ENCODE measurements around the gene LDAH.

Gene LDAH

DNA sequence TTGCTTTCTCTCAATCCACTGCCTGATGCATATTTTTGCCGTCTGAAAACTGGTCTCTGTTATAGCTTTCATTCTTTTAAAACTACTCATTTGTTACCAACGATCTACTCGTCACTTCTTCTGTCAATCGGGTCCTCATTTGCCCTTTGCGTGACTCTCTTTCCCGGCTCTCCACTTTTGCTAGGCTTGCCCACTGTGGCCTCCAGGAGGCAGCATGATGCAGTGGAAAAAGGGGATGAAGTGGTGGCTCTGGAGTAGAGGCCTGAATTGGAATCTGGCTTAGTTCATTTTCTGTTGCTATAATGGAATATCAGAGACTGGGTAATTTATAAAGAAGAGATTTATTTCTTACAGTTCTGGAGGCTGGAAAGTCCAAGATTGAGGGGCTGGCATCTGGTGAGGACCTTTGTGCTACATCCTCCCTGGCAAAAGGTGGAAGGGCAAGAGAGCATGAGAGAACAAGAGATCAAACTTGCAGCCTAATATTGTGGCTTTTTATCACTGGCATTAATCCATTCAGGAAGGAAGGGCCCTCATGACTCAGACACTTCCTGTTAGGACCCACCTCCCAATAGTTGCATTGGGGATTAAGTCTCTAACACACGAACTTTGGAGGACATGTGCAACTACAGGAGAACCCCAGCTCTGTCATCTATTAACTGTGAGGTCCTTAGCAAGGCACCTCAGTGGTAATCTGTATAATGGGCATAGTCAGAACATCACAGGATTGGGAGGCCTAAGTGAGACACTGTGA is 140.6 kb downstream of the LDAH start:
- peak; percentile 45 for DNase-seq (ENCODE audit: low read depth, low spot score)

DNA sequence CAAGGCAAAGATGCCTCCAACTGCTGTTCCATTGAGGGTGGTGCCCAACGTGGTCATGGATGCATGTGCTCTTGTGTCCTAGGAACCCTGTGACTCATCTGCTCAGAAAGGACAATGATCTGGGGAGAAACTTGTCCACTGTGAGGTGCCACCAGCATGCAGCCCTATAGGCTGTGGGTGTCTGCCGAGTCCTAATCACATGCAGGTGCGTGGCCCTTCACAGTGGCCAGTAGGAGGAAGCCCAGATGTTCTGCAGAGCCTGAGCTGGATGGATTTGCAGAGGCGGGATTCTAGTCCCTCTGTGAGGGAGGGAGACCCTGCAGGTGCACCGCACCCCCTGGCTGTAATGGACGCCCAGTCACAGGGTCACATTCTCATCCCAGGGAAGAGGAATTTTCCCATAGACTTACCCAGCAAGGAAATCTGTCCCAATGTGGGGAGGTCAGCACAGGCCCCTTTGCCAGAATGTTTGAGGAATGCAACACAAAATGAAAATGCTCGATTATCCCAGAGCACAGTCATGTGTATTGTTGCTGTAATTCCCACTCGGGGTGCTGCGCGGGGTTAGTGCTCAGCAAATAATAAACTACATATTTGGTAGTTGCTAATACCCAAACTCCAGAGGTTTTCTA is 142.0 kb downstream of the LDAH start:
- DNase-seq (ENCODE audit: low read depth, low spot score), result no peak

DNA sequence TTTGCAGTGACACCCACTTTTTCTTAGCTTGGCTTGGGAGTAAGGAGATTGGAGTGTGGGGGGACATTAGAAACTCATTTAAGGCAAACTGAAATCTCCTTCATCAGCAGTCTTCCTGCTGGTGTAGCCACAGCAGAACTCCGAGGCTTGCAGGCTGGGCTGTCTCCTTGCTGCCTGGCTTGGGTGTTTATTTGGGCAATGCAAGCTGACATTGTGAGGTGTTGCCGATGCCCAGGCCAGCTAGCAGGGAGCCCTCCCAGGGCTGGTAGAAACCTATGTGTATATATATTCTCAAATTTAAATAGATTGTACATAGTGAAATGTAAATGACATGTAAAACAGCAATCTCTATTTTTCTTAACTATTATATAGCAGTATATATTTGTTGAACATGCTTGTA is 144.1 kb downstream of the LDAH start:
- no peak for DNase-seq (ENCODE audit: low read depth, low spot score)

DNA sequence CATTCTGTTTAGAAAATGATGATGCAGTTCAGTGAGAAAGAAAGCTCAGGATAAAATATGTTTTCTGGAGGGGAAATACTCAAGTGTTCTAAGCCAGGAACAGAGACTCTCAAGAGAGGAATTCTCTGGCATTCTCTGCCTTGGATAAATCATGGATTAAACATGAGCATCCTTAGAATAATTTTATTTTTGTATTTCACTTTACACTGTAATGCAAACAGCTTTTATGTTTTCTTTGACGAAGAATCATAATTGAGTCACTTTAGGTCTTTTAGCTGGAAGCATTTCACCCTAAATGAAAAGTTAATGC is 144.9 kb downstream of the LDAH start:
- no peak for DNase-seq (ENCODE audit: low read depth, low spot score)

DNA sequence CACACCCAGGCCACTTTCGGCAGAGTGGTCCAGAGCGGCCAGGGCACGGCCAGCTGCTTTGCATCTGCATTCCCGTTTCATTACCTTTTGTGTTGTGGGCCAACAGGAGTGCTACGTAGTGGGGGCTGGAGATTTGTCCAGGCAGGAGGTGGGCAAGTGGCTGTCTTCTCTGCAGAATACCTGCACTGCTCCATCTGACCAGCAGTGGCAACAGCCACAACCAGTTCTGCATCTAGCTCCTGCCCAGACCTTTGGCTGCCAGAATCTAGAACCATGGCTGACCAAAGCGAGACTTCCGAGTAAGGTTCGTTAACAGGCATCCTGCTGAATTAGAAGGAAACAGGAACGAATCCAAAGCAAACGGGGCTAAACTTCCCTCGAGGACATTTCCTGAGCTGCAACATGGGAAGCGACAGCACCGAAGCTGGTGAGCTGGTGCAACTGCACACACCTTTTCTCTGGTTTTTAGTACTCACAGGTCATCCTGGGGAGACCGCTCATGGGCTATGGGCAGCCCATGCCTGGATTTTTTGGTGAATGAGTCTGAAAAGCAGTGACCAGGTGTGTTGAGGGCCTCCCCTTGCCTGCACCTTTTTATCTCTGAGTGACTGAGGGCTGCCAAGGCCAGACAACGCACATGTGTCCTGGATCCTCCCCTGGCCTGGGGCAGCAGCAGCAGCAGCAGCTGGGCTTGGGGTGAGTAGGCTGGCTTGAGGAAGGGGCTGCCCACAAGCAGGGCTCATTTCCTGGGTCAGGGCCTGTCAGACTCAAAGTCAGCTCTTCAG is 145.4 kb downstream of the LDAH start:
- peak; percentile 55 for DNase-seq (ENCODE audit: low read depth, low spot score)

DNA sequence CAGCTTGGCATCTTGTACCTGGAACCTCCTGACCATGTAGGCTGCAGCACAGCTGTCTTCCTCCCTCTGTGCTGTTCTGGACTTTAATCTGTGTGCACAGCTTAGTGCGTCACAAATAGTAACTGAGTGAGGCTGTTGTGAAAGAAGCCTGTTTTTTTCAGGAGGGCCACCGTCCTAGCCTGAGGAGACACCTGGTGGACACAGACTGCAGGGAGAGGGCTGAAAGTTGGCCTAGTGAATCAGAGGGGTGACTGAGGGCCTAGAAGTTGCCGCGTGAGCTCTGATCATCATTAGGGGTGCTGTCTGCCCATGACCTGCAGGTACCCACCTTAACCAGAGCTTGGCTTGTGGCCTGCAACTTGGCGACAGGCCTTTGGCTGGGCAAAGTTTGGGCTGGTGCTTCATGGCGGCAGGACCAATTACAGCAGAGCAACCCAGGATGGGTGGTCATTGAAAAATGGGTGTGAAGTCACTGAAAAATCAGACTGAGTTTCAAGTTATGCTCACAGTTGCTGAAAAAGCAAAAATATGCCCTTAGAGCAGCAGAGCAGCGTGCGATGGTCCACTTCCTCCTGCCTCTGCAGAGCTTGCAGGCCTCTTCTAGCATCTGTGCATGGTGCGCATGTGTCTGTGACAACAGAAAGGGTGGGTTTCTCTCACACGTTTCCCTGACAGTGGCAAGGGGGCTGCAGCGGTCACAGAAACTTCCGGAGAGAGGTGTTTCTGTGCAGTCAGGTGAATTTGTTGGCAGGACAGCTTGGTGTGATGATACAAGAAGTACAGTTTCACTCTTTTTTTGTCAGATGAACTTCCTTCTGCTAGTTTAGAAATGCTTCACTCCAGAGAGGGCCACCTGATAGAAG is 146.3 kb downstream of the LDAH start:
- no peak for DNase-seq (ENCODE audit: low read depth, low spot score)

DNA sequence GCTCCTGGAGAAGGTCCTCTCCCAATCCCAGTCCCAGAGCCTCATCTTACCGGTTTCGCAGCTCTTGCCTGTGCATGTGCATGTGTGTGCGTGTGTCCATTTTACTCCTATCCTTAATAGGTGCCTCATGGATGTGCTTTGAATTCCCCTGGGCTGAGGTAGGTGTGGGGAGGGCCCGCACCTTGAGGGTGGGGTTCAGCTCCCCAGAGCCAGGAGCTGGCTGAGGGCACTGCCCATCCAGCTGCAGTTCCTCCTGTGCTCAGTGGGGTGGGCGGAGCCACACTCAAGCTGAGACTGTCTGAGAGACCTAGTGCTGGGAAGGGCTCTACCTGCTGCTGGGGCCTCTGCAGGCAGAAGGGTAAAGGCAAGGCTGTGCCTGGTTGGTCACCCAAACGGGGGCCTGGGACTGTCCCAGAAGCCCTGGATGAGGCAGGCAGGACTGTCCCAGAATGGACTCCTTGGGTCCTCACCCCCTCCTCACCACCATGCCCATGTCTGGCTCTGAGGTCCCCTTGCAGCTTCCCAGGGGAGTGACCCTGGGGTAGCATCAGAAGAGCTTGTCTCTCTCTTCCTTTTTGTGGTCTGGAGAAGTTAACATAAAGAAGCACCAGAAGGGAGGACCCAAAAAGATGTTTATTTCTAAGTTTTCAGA is 147.1 kb downstream of the LDAH start:
- peak; percentile 42 for DNase-seq (ENCODE audit: low read depth, low spot score)

DNA sequence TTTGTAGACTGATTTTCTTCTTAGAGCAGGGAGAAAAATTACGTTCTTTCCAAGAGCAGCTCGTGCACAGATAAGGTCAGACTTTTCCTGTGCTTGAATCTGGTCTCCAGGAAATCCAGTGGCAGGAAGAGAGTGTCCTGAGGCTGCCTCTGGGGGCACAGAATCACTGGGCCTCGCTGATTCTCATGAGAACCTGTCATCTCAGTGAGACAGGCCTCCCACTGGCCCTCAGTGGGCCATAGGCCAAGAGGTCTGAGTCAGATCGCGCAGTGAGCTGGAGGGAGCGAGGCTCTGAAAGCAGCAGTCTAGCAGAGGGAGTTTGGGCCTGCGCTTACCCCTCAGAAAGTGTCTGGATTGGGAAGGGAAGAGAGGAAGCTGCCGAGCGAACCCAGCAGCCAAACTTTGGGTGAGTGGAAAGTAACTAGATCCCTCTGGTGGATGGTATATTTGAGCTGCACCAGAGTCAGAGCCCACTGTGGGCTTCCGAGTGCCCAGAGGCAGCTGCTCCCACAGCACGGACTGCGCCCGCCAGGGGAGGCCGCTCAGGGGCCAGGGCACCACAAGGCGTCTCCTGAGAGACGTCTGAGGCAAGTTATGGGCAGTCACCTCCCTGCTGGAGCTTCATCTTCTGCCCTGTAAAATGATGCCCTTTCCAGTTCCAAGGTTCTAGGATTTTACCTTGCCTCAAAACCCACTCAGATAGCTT is 147.8 kb downstream of the LDAH start:
- DNase-seq (ENCODE audit: low read depth, low spot score), result no peak

DNA sequence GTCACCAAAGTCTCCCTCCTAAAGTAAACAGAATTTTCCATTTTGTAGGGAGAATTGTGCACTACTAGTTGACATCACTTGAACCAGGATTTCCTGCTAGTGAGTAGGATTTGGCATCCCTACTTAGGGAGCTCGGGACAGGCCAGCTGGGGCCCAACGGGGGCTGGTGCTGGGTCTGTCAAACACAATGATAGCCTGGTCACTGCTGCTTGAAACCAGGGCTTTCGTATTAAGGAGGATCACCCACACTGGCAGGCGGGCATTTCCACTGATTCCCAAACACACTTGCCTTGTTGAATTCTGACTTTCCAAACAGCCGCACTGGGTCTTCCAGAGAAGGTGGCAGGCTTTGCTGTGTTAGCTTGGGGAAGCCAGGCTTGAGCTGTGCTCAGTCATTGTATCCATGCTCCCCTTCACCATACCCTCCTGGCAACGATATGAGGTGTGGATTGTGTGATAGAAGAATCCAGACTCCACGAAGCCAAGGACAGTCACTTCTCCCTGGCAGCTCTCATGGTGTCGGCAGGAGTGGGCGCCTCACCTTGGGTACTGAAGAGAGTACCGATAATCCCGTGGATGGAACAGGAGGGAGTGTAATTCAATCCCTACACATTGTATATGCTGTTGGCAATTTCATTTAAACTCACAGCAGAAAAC is 148.5 kb downstream of the LDAH start:
- no peak for DNase-seq (ENCODE audit: low read depth, low spot score)

DNA sequence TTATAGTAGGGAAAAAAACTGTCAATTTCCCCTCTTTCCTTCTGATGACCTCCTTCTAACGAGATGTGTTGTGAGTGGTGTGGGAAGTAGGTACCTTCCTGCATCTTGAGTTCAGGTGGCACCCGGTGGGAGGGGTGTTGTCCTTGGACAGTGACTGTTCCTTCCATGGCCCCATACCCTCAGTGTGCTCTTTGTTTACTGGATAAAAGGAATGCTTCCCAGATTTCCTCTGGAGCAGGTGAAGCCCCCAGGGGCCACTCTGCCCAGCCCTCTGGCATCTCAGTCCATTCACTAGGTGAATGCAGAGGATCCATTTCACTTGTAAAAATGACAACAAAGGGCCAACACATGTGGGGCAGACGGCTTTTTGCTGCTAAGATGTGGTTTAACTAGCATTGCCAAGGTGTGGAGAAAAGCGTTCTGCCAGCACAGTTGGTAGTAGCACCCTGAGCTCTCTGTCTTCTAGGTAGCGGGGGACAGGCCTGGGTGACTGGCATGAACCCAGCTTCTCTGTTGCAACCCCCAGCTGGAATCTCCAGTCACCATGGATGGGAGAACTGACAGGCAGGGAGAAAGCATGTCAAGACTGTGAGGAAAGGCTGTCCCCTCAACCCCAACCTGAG is 149.1 kb downstream of the LDAH start:
- peak; percentile 59 for DNase-seq (ENCODE audit: low read depth, low spot score)

DNA sequence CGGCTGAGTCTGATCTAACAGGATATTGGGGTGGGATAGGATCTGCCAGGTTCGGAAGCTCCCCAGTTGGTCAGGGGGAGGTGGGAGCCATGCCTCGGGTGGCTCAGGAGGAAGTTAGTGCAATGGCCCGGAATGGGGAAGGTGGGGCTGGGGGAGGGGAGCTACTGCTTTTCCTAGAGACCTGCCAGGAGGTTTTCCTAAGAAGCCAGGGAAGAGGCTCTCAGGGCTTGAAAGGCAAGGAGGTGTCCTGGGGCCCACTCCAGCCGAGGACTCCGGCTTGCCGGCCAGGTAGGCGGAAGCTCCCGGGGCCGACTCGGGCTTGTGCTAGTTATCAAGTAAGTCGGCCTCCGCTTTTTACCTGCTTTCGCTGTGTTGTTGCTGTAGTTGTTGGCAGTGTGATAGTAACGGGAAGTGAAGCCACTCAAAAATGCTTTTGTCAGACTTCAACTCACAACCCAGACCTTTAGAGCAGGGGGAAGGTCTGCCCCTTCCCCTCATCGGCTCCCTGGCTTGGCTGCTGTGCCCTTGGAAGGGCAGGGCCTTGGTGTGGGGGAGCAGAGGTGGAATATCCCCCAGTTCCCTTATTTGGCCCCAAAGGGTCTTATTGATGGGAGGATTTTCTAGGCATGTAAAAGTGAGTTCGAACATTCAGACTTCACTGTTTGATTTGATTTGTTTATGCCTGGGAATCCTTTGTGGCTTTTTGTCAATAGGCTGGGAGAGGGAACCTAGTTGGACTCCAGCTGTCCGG is 150.5 kb downstream of the LDAH start:
- DNase-seq (ENCODE audit: low read depth, low spot score), result peak; percentile 80

DNA sequence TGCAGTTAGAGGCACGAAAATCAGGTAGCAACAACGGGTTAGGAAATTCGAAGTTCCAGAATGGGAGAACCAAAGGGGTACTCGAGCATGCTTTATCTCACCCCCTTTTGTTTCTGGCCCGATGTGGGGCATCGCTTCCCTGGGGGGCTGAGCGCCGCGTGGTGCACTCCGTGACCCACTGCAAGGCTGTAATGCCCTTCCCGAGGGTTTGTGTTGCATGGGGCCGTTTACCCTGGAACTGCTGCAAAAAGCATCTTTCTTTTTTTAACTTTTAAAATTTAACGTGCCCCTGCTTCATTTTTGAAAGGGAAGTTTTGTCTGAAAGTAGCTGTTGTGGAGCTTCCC is 151.2 kb downstream of the LDAH start:
- DNase-seq (ENCODE audit: low read depth, low spot score), result no peak

DNA sequence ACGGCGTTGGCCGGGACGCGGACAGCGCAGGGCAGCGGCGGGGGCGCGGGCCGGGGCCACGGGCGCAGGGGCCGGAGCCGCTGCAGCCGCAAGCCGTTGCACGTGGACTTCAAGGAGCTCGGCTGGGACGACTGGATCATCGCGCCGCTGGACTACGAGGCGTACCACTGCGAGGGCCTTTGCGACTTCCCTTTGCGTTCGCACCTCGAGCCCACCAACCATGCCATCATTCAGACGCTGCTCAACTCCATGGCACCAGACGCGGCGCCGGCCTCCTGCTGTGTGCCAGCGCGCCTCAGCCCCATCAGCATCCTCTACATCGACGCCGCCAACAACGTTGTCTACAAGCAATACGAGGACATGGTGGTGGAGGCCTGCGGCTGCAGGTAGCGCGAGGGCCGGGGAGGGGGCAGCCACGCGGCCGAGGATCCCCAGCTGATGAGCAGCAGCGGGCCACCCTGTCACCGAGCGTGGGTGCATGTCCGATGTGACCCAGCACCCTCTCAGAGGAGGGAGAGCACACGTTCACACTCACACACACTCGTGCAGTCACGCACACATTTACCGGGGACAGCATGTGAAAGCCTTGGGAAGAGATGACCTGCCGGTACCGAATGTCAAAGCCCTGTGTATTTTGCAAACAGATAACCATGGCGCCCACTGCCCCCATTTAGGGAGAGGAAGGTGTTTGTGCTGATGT is 151.7 kb downstream of the LDAH start:
- DNase-seq (ENCODE audit: low read depth, low spot score), result peak; percentile 41

DNA sequence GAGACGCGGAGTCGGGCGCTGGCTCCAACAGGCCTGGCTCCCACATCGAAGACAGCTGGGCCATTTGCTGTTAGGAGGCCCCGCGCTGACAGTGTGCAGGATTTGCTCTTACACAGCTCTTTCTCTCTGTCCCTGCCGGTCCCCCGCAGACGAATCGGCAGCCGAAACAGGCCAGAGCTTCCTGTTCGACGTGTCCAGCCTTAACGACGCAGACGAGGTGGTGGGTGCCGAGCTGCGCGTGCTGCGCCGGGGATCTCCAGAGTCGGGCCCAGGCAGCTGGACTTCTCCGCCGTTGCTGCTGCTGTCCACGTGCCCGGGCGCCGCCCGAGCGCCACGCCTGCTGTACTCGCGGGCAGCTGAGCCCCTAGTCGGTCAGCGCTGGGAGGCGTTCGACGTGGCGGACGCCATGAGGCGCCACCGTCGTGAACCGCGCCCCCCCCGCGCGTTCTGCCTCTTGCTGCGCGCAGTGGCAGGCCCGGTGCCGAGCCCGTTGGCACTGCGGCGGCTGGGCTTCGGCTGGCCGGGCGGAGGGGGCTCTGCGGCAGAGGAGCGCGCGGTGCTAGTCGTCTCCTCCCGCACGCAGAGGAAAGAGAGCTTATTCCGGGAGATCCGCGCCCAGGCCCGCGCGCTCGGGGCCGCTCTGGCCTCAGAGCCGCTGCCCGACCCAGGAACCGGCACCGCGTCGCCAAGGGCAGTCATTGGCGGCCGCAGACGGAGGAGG is 152.4 kb downstream of the LDAH start:
- DNase-seq (ENCODE audit: low read depth, low spot score), result peak; percentile 59

DNA sequence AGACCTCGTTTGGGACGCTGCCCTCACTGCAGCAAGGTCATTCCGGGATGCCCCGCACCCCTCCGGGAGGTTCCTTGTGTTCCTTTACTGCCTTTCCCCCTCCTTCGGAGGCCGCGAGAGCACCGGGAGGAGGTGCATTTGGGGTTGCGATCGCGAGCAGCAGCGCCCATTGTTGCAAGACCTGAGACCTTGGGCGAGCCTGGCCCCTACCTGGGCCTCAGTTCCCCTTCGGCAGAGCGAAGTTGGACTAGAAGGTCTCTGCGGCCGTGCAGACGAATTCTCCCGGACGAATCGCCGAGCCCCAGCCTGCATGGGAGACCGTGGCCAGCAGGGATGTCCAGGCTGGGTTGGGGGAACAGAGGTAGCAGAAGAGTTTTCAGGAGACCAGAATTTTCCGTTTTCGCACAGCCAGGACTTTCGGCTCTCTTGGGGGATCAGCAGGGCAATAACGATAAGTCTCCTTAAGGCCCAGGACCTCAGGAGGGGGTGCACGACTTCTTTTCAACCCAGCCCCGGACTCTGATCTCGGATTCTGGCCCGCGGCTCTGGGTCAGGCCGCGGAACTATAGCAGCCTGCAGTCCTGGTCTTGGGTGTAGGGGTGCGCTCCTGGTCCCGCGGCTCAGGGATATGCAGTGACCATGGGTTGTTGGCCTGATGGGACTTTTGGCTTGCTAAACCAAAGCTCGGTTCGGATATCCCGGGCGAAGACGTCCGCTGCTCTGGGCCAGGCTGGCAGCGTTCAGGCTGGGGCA is 153.2 kb downstream of the LDAH start:
- DNase-seq (ENCODE audit: low read depth, low spot score), result peak; percentile 34

DNA sequence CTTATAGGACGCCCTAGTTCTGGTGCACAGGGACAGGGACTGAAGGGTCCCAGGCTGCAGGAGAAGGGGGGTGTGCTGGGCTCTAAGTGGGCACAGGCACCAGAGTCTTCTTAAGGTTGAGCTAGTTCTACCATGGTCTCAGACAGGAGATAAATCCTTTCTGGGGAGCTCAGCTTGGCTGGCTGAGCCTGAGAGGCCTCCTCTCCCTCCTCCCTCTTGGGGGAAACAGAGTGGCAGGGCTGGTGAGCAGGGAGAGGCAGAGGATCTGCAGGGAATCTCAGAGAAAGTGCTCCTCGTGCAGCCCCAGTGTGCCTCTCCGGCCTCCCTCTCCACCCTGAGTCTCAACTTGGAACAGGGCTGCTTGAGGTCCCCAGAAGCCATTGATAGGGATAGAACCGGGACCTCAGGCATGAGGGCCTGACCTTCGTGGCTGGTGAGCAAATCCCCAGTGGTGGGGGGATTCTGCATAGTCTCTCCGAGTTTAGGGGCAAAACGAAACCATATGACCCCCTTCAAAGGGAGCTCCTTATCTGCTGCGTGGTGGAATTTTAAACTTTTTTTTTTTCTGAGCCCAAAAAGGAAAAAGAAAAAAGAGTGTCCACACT is 153.9 kb downstream of the LDAH start:
- DNase-seq (ENCODE audit: low read depth, low spot score), result no peak

DNA sequence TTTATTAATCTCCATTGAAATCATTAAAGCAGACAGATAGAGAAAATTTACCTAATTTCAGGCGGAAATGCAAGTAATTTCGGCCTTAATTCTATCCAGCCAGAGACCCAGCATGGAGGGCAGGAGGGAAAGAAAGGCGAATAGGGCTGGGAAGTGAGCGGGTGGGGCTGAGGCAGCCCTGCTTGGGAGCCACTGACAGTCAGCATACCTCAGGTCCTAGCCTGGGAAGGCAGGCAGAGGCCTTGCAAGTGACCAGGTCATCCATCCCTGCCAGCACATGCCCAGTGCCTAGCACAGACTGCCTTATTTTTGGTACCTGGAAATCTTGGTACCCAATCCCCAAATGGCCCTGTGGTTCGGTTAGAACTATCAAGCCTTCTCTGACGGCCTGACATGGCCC is 154.4 kb downstream of the LDAH start:
- DNase-seq (ENCODE audit: low read depth, low spot score), result no peak

Measured in ELF-1 (cell line).